ENCODE results near the gene KIF3B.
"Not testable (repeated sequence)": the region's sequence is repeated elsewhere in the genome, so short reads cannot be mapped to it uniquely, and the experiment has no call there.

KIF3B gene

GRCh38 chr20:32357869-32358631, 80.6 kb downstream of the KIF3B start, which contains the start of gene ASXL1:
Gene ASXL1, plus strand, starts transcription at chr20:32358331. Its CDS starts 445 bp downstream, at chr20:32358776.
- peak; percentile 73 to 99 (median 96) for DNase-seq

- DNase-seq = peak in 4 of 14 donors; percentile 51 to 83 (median 72)
Measured at GRCh38 chr20:32358632-32358882, 81.1 kb downstream of the KIF3B start.

GRCh38 chr20:32358883-32359632, 81.6 kb downstream of the KIF3B start:
- peak in 11 of 14 donors; percentile 27 to 71 (median 50) for DNase-seq

- peak in 3 of 14 donors; percentile 11 to 49 (median 37) for DNase-seq
Measured at GRCh38 chr20:32359633-32360332, 82.3 kb downstream of the KIF3B start.

- no peak for DNase-seq
Measured at GRCh38 chr20:32360333-32360634, 82.8 kb downstream of the KIF3B start.

GRCh38 chr20:32362901-32363364, 85.5 kb downstream of the KIF3B start:
- DNase-seq = no peak

- DNase-seq = no peak
Measured at GRCh38 chr20:32363492-32363891, 86.0 kb downstream of the KIF3B start.

- peak in 1 of 14 donors; percentile 22 for DNase-seq
Measured at GRCh38 chr20:32364554-32365208, 87.2 kb downstream of the KIF3B start.

GRCh38 chr20:32365564-32365963, 88.1 kb downstream of the KIF3B start:
- peak in 1 of 14 donors; percentile 40 for DNase-seq

- no peak for DNase-seq
Measured at GRCh38 chr20:32366380-32366779, 88.9 kb downstream of the KIF3B start.

GRCh38 chr20:32368323-32368722, 90.9 kb downstream of the KIF3B start:
- DNase-seq = no peak

GRCh38 chr20:32368925-32369324, 91.5 kb downstream of the KIF3B start:
- no peak for DNase-seq

GRCh38 chr20:32370897-32371296, 93.4 kb downstream of the KIF3B start:
- DNase-seq = no peak

- DNase-seq = no peak
Measured at GRCh38 chr20:32378461-32378860, 101.0 kb downstream of the KIF3B start.

GRCh38 chr20:32380037-32380436, 102.6 kb downstream of the KIF3B start:
- not testable (repeated sequence) for DNase-seq

GRCh38 chr20:32380745-32381144, 103.3 kb downstream of the KIF3B start:
- DNase-seq = no peak

- DNase-seq = peak in 1 of 14 donors; percentile 24
Measured at GRCh38 chr20:32382102-32382950, 104.9 kb downstream of the KIF3B start.

- DNase-seq = not testable (repeated sequence)
Measured at GRCh38 chr20:32383441-32383840, 106.0 kb downstream of the KIF3B start.

All from C1 segment of cervical spinal cord (tissue), 14 donors.